22Rv1 (cell line): ENCODE measurements around the gene DCP1B.

Experiments
- CTCF ChIP-seq: fragments of 450-650 bp; IDR thresholded peaks from 2 replicates; pipeline ENCODE4 v1.5.1; 2017; ENCODE audit warnings: mild to moderate bottlenecking
- ZFX ChIP-seq: fragments of 450-650 bp; IDR thresholded peaks from 2 replicates; pipeline ENCODE4 v1.6.1; 2017; ENCODE audit warnings: antibody characterized with exemption, borderline replicate concordance

GRCh38 chr12:1972260-1972659 is 32.0 kb downstream of the DCP1B start:
- TF ChIP-seq CTCF, result no peak
- no peak for TF ChIP-seq ZFX
